RWPE2 (cell line): Measurements from ENCODE around the gene NFX1.
"Not testable (repeated sequence)": the region's sequence is repeated elsewhere in the genome, so short reads cannot be mapped to it uniquely, and the experiment has no call there.

Source experiments
- ATAC-seq: fragments of 200-7000 bp; cut with Tn5 transposase; 3 replicates; pipeline ENCODE4 v1.9.1; 2021; ENCODE audit warnings: low read depth
- DNase-seq: peaks from one replicate; pipeline ENCODE4 v3.0.0-alpha.2; 2020; ENCODE audit warnings: low spot score
- H3K27ac ChIP-seq: fragments of 450-650 bp; 2 replicates; pipeline ENCODE4 v1.5.1; 2017; ENCODE audit warnings: mild to moderate bottlenecking; ENCODE audit not compliant: poor library complexity, severe bottlenecking
- H3K27me3 ChIP-seq: fragments of 250-450 bp; sonication (Bioruptor Pico); 2 replicates; pipeline ENCODE4 v1.5.1; 2021; ENCODE audit warnings: mild to moderate bottlenecking, moderate library complexity; ENCODE audit not compliant: insufficient read depth, poor library complexity, severe bottlenecking
- H3K36me3 ChIP-seq: fragments of 250-450 bp; sonication (Bioruptor Pico); 2 replicates; pipeline ENCODE4 v1.5.1; 2020; ENCODE audit warnings: low read depth, mild to moderate bottlenecking, moderate library complexity
- H3K4me1 ChIP-seq: fragments of 250-450 bp; sonication (Bioruptor Pico); 2 replicates; pipeline ENCODE4 v1.5.1; 2021; ENCODE audit warnings: mild to moderate bottlenecking, moderate library complexity; ENCODE audit not compliant: insufficient read depth, poor library complexity, severe bottlenecking
- H3K4me3 ChIP-seq: fragments of 250-450 bp; sonication (Bioruptor Pico); 2 replicates; pipeline ENCODE4 v1.5.1; 2021; ENCODE audit warnings: mild to moderate bottlenecking, moderate library complexity; ENCODE audit not compliant: severe bottlenecking
- H3K9me3 ChIP-seq: fragments of 250-450 bp; sonication (Bioruptor Pico); 2 replicates; pipeline ENCODE4 v1.5.1; 2021; ENCODE audit warnings: mild to moderate bottlenecking, moderate library complexity; ENCODE audit not compliant: severe bottlenecking
- TF ChIP-seq, protein P1 (sequence below): fragments of 450-650 bp; IDR thresholded peaks from one replicate; pipeline ENCODE4 v1.5.1; 2017; ENCODE audit warnings: mild to moderate bottlenecking, moderate library complexity; ENCODE audit not compliant: poor library complexity, severe bottlenecking

The NFX1 gene

DNA sequence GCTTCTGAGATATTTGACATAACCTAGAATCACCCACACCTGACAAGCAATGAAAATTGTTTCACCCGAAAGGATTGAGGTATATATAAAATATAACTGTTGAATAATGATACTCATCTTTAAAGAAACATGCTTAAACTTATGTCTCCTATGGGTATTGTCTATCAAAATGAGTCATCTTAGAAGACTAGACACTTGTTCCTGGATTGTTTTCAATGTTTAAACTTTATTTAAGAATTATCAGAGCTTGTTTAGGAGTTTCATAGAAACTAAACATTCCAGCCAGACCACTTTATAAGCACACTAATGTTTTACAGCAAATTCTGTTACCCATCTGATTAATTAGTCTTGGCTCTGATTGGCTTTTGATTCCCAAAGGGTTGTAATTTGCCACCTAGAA lies 19.6 kb downstream of the NFX1 start:
- DNase-seq (no peak), ATAC-seq (no peak)
- Histone ChIP-seq H3K4me1 (no peaks in the 10 kb centered on the region), H3K36me3 (peaks cover 98% of the 10 kb centered on the region), H3K27me3 (no peaks in the 10 kb centered on the region), H3K4me3 (no peak overlapping the region), H3K9me3 (no peaks in the 10 kb centered on the region), H3K27ac (no peak overlapping the region)
- TF ChIP-seq, protein P1, sequence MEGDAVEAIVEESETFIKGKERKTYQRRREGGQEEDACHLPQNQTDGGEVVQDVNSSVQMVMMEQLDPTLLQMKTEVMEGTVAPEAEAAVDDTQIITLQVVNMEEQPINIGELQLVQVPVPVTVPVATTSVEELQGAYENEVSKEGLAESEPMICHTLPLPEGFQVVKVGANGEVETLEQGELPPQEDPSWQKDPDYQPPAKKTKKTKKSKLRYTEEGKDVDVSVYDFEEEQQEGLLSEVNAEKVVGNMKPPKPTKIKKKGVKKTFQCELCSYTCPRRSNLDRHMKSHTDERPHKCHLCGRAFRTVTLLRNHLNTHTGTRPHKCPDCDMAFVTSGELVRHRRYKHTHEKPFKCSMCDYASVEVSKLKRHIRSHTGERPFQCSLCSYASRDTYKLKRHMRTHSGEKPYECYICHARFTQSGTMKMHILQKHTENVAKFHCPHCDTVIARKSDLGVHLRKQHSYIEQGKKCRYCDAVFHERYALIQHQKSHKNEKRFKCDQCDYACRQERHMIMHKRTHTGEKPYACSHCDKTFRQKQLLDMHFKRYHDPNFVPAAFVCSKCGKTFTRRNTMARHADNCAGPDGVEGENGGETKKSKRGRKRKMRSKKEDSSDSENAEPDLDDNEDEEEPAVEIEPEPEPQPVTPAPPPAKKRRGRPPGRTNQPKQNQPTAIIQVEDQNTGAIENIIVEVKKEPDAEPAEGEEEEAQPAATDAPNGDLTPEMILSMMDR, result no peak

GRCh38 chr9:33310748-33311147 lies 20.4 kb downstream of the NFX1 start:
- Histone ChIP-seq H3K9me3 (no peaks in the 10 kb centered on the region), H3K27me3 (no peaks in the 10 kb centered on the region), H3K4me1 (no peaks in the 10 kb centered on the region), H3K27ac (no peak overlapping the region), H3K36me3 (peaks cover 90% of the 10 kb centered on the region), H3K4me3 (no peak overlapping the region)
- no peak for ATAC-seq
- TF ChIP-seq, protein P1, result no peak
- DNase-seq, result no peak

- H3K27me3 ChIP-seq, result no peaks in the 10 kb centered on the region
- no peak overlapping the region for H3K4me3 ChIP-seq
- ATAC-seq (no peak), DNase-seq (no peak)
- H3K9me3 ChIP-seq, result no peaks in the 10 kb centered on the region
- TF ChIP-seq, protein P1, result no peak
- H3K36me3 ChIP-seq, result peaks cover 89% of the 10 kb centered on the region
- no peak overlapping the region for H3K27ac ChIP-seq
- H3K4me1 ChIP-seq, result no peaks in the 10 kb centered on the region
Measured at GRCh38 chr9:33311953-33312352, 21.6 kb downstream of the NFX1 start.

GRCh38 chr9:33315371-33315770 lies 25.1 kb downstream of the NFX1 start:
- Histone ChIP-seq H3K27ac (no peak overlapping the region), H3K36me3 (peaks cover 76% of the 10 kb centered on the region), H3K4me3 (no peak overlapping the region), H3K4me1 (peaks cover 13% of the 10 kb centered on the region), H3K9me3 (no peaks in the 10 kb centered on the region), H3K27me3 (no peaks in the 10 kb centered on the region)
- TF ChIP-seq, protein P1, result no peak
- ATAC-seq (no peak), DNase-seq (no peak)

- not testable (repeated sequence) for H3K27ac ChIP-seq, H3K9me3 ChIP-seq, H3K27me3 ChIP-seq, ATAC-seq, H3K4me3 ChIP-seq, DNase-seq
- H3K4me1 ChIP-seq, result peaks cover 28% of the 10 kb centered on the region
- H3K36me3 ChIP-seq, result peaks cover 68% of the 10 kb centered on the region
Measured at GRCh38 chr9:33317136-33317535, 26.8 kb downstream of the NFX1 start.
